Suprapubic skin (tissue), 4 donors: ENCODE measurements around the gene PHF3. TPM values are rescaled to one million over a fixed set of nuclear protein-coding genes. Genes with fewer than 3 reads are reported as not detected.

ENCODE experiments used
- DNase-seq, 2 donors: peaks; one replicate each; pipeline ENCODE4 v3.0.0-alpha.2; 2019; ENCODE audit warnings: low spot score in 2 of 2
- H3K27ac ChIP-seq: fragments of 200-600 bp; sonication (generic); one replicate; pipeline ENCODE4 v1.5.1; 2019
- H3K27me3 ChIP-seq: fragments of 200-600 bp; sonication (generic); one replicate; pipeline ENCODE4 v1.5.1; 2019
- H3K36me3 ChIP-seq: fragments of 200-600 bp; sonication (generic); one replicate; pipeline ENCODE4 v1.5.1; 2019
- H3K4me1 ChIP-seq: fragments of 200-600 bp; sonication (generic); one replicate; pipeline ENCODE4 v1.5.1; 2019
- H3K4me3 ChIP-seq: fragments of 200-600 bp; sonication (generic); one replicate; pipeline ENCODE4 v1.5.1; 2019; ENCODE audit warnings: mild to moderate bottlenecking
- H3K9me3 ChIP-seq: fragments of 200-600 bp; sonication (generic); one replicate; pipeline ENCODE4 v1.5.1; 2019
- CTCF ChIP-seq, 2 donors: fragments of 200-600 bp in 1 of 2; fragments of 450-650 bp in 1 of 2; sonication (generic) in 1 of 2; IDR thresholded peaks; one replicate each; pipeline ENCODE4 v1.5.1; 2016 to 2019; ENCODE audit warnings: antibody characterized with exemption in 2 of 2, mild to moderate bottlenecking in 1 of 2, moderate library complexity in 1 of 2
- EP300 ChIP-seq: sonication (generic); formaldehyde crosslinking; IDR thresholded peaks from one replicate; pipeline ENCODE4 v1.6.1; 2017; ENCODE audit warnings: antibody characterized with exemption
- POLR2A ChIP-seq, 2 donors: fragments of 450-650 bp; IDR thresholded peaks; one replicate each; pipeline ENCODE4 v1.6.1; 2017; ENCODE audit warnings: antibody characterized with exemption in 2 of 2, mild to moderate bottlenecking in 2 of 2, moderate library complexity in 2 of 2
- POLR2AphosphoS5 ChIP-seq, 3 donors: sonication (generic); formaldehyde crosslinking; IDR thresholded peaks; one replicate each; pipeline ENCODE4 v1.6.1; 2017; ENCODE audit warnings: antibody characterized with exemption in 3 of 3
- WGBS: methylation state at CpG from one replicate; pipeline ENCODE4 v1.1.5; 2018; 5-methylcytosine and 5-hydroxymethylcytosine counted together
- total RNA-seq, 4 donors: library from RNA; depleted of rRNA; stranded (reverse); fragments of >200 nt; gene quantifications; one replicate each; pipeline ENCODE4 v1.1.0, GENCODE V29; 2016

The PHF3 gene
- total RNA-seq, 4 donors from 2014 or later = 38.1 to 98.5 (median 49.3) TPM

- Histone ChIP-seq H3K4me1 (peaks cover 11% of the 10 kb centered on the region), H3K9me3 (no peaks in the 10 kb centered on the region), H3K27ac (no peak overlapping the region), H3K36me3 (no peaks in the 10 kb centered on the region), H3K4me3 (peak overlapping the region; percentile 57), H3K27me3 (no peaks in the 10 kb centered on the region)
- 7% methylated on average over 23 of the region's 23 CpGs for WGBS
- no peak for TF ChIP-seq POLR2AphosphoS5 (IDR thresholded peaks at IDR 0.05)
- TF ChIP-seq POLR2A (IDR thresholded peaks at IDR 0.05) = no peak
- TF ChIP-seq EP300 = no peak
- peak; percentile 83 to 89 for TF ChIP-seq CTCF (IDR thresholded peaks at IDR 0.05)
- peak; percentile 78 to 79 for DNase-seq
Observed at GRCh38 chr6:63598049-63599036, 37.3 kb upstream of the PHF3 start.

DNA sequence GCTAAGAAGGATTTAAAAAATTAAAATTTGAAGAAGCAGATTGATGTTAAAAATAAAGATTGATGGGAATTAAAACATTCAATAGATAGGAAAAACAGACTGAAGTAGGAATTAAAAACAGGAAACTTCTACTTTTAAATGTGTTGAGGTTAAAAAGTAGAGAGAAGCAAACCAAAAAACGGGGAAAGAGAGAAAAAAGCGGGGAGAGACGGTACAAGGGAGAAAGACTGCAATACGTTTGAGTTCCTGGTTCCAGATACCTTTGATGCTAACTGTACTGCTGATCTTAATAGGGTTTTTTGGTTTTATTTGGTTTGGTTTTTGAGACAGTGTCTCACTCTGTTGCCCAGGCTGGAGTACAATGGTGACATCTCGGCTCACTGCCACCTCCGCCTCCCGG is 36.4 kb upstream of the PHF3 start:
- Histone ChIP-seq H3K4me3 (no peak overlapping the region), H3K9me3 (no peaks in the 10 kb centered on the region), H3K27me3 (no peaks in the 10 kb centered on the region), H3K36me3 (no peaks in the 10 kb centered on the region), H3K4me1 (peaks cover 11% of the 10 kb centered on the region), H3K27ac (no peak overlapping the region)
- 86% methylated on average over 7 of the region's 7 CpGs for WGBS
- DNase-seq = no peak
- TF ChIP-seq EP300 (no peak), CTCF (IDR thresholded peaks at IDR 0.05) (no peak), POLR2A (IDR thresholded peaks at IDR 0.05) (no peak), POLR2AphosphoS5 (IDR thresholded peaks at IDR 0.05) (no peak)

GRCh38 chr6:63600136-63600535 is 35.5 kb upstream of the PHF3 start:
- H3K9me3 ChIP-seq = no peaks in the 10 kb centered on the region
- TF ChIP-seq CTCF (IDR thresholded peaks at IDR 0.05) (no peak), EP300 (no peak), POLR2AphosphoS5 (IDR thresholded peaks at IDR 0.05) (no peak), POLR2A (IDR thresholded peaks at IDR 0.05) (no peak)
- H3K4me3 ChIP-seq = no peak overlapping the region
- H3K36me3 ChIP-seq = no peaks in the 10 kb centered on the region
- H3K4me1 ChIP-seq = peaks cover 11% of the 10 kb centered on the region
- WGBS = 61% methylated on average over 6 of the region's 6 CpGs
- no peak for DNase-seq
- no peak overlapping the region for H3K27ac ChIP-seq
- no peaks in the 10 kb centered on the region for H3K27me3 ChIP-seq

DNA sequence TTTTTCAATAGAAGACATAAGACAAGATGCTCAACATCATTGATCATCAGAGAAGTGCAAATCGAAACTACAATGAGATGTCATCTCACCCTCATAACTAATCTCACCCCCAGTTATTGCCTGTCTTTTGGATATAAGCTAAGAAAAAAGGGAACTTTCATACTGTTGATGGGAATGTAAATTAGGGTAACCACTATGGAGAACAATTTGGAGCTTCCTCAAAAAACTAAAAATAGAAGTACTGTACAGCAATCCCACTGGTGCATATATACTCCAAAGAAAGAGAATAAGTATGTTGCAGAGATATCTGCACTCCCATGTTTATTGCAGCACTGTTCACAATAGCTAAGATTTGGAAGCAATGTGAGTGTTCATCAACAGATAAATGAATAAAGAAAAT is 26.4 kb upstream of the PHF3 start:
- Histone ChIP-seq H3K9me3 (no peaks in the 10 kb centered on the region), H3K4me3 (no peak overlapping the region), H3K36me3 (no peaks in the 10 kb centered on the region), H3K27me3 (no peaks in the 10 kb centered on the region), H3K4me1 (no peaks in the 10 kb centered on the region), H3K27ac (no peak overlapping the region)
- DNase-seq = no peak
- WGBS = 97% methylated on average over 1 of the region's 1 CpG
- TF ChIP-seq CTCF (IDR thresholded peaks at IDR 0.05) (no peak), EP300 (no peak), POLR2A (IDR thresholded peaks at IDR 0.05) (no peak), POLR2AphosphoS5 (IDR thresholded peaks at IDR 0.05) (no peak)

GRCh38 chr6:63610944-63611343 is 24.7 kb upstream of the PHF3 start:
- Histone ChIP-seq H3K9me3 (no peaks in the 10 kb centered on the region), H3K36me3 (no peaks in the 10 kb centered on the region), H3K4me1 (no peaks in the 10 kb centered on the region), H3K4me3 (no peak overlapping the region), H3K27me3 (no peaks in the 10 kb centered on the region), H3K27ac (no peak overlapping the region)
- WGBS = 39% methylated on average over 1 of the region's 1 CpG
- no peak for TF ChIP-seq CTCF (IDR thresholded peaks at IDR 0.05)
- TF ChIP-seq EP300 = no peak
- no peak for TF ChIP-seq POLR2AphosphoS5 (IDR thresholded peaks at IDR 0.05)
- TF ChIP-seq POLR2A (IDR thresholded peaks at IDR 0.05) = no peak
- DNase-seq = no peak
